MM.1S (cell line): ENCODE results near the gene ATP1A2.

ENCODE experiments used
- CTCF ChIP-seq: fragments of 300-600 bp; sonication (generic); IDR thresholded peaks from 2 replicates; pipeline ENCODE4 v1.5.1; 2016; ENCODE audit warnings: antibody characterized with exemption, low read length, mixed read lengths
- EZH2 ChIP-seq: fragments of 300-600 bp; sonication (generic); optimal IDR thresholded peaks from 2 replicates; pipeline ENCODE3; 2017; ENCODE audit warnings: low read depth, mild to moderate bottlenecking, antibody characterized with exemption, low read length, mixed read lengths
- EZH2phosphoT487 ChIP-seq: fragments of 300-600 bp; sonication (generic); IDR thresholded peaks from 2 replicates; pipeline ENCODE4 v1.6.1; 2018; ENCODE audit warnings: antibody characterized with exemption, low read length

- TF ChIP-seq CTCF (no peak), EZH2 (no peak), EZH2phosphoT487 (no peak)
Measured at GRCh38 chr1:160082487-160082886, 33.1 kb upstream of the ATP1A2 start.
